AG10803 (cell line): ENCODE data around the gene MYO1F.

Experiments used
- DNase-seq: peaks from one replicate; pipeline ENCODE4 v3.0.0; 2010; ENCODE audit warnings: low read depth
- H3K4me3 ChIP-seq: 2 replicates; pipeline ENCODE4 v1.5.1; 2011; ENCODE audit warnings: mild to moderate bottlenecking, low read length, control low read depth
- CTCF ChIP-seq: conservative IDR thresholded peaks from 2 replicates; pipeline ENCODE4 v1.5.1; 2011; ENCODE audit warnings: mild to moderate bottlenecking, low read length, control low read depth, inconsistent platforms

Gene MYO1F

GRCh38 chr19:8511573-8512101 lies 65.6 kb downstream of the MYO1F start:
- DNase-seq = no peak
- H3K4me3 ChIP-seq = no peak overlapping the region
- TF ChIP-seq CTCF = no peak

GRCh38 chr19:8510589-8511115 lies 66.6 kb downstream of the MYO1F start:
- TF ChIP-seq CTCF = no peak
- H3K4me3 ChIP-seq = no peak overlapping the region
- DNase-seq = no peak

- no peak for DNase-seq
These were observed 70.8 kb downstream of the MYO1F start for GRCh38 chr19:8506402-8506957.

GRCh38 chr19:8505680-8506401 lies 71.4 kb downstream of the MYO1F start:
- TF ChIP-seq CTCF = peak; percentile 73
- peak overlapping the region; percentile 62 for H3K4me3 ChIP-seq
- peak; percentile 55 for DNase-seq

More at GRCh38 chr19:8506402-8506957, 70.8 kb downstream of the MYO1F start:
- TF ChIP-seq CTCF = no peak
- peak overlapping the region; percentile 62 for H3K4me3 ChIP-seq

- H3K4me3 ChIP-seq = no peak overlapping the region
- DNase-seq = no peak
- no peak for TF ChIP-seq CTCF
These were observed 72.3 kb downstream of the MYO1F start for GRCh38 chr19:8504919-8505318.

- TF ChIP-seq CTCF = no peak
- no peak for DNase-seq
- no peak overlapping the region for H3K4me3 ChIP-seq
These were observed 73.1 kb downstream of the MYO1F start for GRCh38 chr19:8504171-8504570.

- no peak overlapping the region for H3K4me3 ChIP-seq
- TF ChIP-seq CTCF = no peak
- no peak for DNase-seq
These were observed 73.7 kb downstream of the MYO1F start for GRCh38 chr19:8503510-8503909.
